ENCODE data around the gene MYH7B. TPM values are rescaled to one million over a fixed set of nuclear protein-coding genes. Genes with fewer than 3 reads are reported as not detected.

The MYH7B gene
- total RNA-seq, 1 experiment from 2014 or later = not detected

GRCh38 chr20:34994509-34995131 lies 39.0 kb downstream of the MYH7B start:
- no peak overlapping the region for H3K4me2 ChIP-seq (ENCODE audit: low read depth, low read length, poor library complexity, severe bottlenecking)
- H3K9me3 ChIP-seq (ENCODE audit: low read length) = no peaks in the 10 kb centered on the region
- no peak overlapping the region for H3K27ac ChIP-seq (ENCODE audit: low read length)
- H3K4me1 ChIP-seq (ENCODE audit: low read length) = no peaks in the 10 kb centered on the region
- H2AFZ ChIP-seq (ENCODE audit: low read length) = no peak overlapping the region
- H3K36me3 ChIP-seq (ENCODE audit: insufficient read depth, low read length) = no peaks in the 10 kb centered on the region
- DNase-seq = no peak
- H3K9me2 ChIP-seq (replicated peaks; ENCODE audit: insufficient read depth, low read length) = no peaks in the 10 kb centered on the region
- no peaks in the 10 kb centered on the region for H3K27me3 ChIP-seq (ENCODE audit: low read length)
- no peaks in the 10 kb centered on the region for H3K79me2 ChIP-seq (ENCODE audit: low read length)
- H3K4me3 ChIP-seq (ENCODE audit: low read length) = no peak overlapping the region
- H4K20me1 ChIP-seq (ENCODE audit: insufficient read depth, low read depth, low read length) = no peaks in the 10 kb centered on the region
- no peak overlapping the region for H3K9ac ChIP-seq (ENCODE audit: low read length)

- Histone ChIP-seq H4K20me1 (ENCODE audit: insufficient read depth, low read depth, low read length) (no peaks in the 10 kb centered on the region), H3K27me3 (ENCODE audit: low read length) (no peaks in the 10 kb centered on the region), H3K27ac (ENCODE audit: low read length) (no peak overlapping the region), H3K79me2 (ENCODE audit: low read length) (no peaks in the 10 kb centered on the region), H2AFZ (ENCODE audit: low read length) (no peak overlapping the region), H3K36me3 (ENCODE audit: insufficient read depth, low read length) (no peaks in the 10 kb centered on the region), H3K4me1 (ENCODE audit: low read length) (no peaks in the 10 kb centered on the region), H3K4me3 (ENCODE audit: low read length) (no peak overlapping the region), H3K9me2 (replicated peaks; ENCODE audit: insufficient read depth, low read length) (no peaks in the 10 kb centered on the region), H3K4me2 (ENCODE audit: low read depth, low read length, poor library complexity, severe bottlenecking) (no peak overlapping the region), H3K9me3 (ENCODE audit: low read length) (no peaks in the 10 kb centered on the region), H3K9ac (ENCODE audit: low read length) (no peak overlapping the region)
- no peak for DNase-seq
Measured at GRCh38 chr20:34995192-34995591, 39.5 kb downstream of the MYH7B start.

- Histone ChIP-seq H3K36me3 (ENCODE audit: insufficient read depth, low read length) (no peaks in the 10 kb centered on the region), H3K79me2 (ENCODE audit: low read length) (no peaks in the 10 kb centered on the region), H3K27ac (ENCODE audit: low read length) (no peak overlapping the region), H2AFZ (ENCODE audit: low read length) (no peak overlapping the region), H4K20me1 (ENCODE audit: insufficient read depth, low read depth, low read length) (no peaks in the 10 kb centered on the region), H3K27me3 (ENCODE audit: low read length) (no peaks in the 10 kb centered on the region), H3K4me3 (ENCODE audit: low read length) (no peak overlapping the region), H3K4me1 (ENCODE audit: low read length) (peaks cover 1% of the 10 kb centered on the region; the same call in 1 of the 2 replicates), H3K9me2 (replicated peaks; ENCODE audit: insufficient read depth, low read length) (no peaks in the 10 kb centered on the region), H3K9ac (ENCODE audit: low read length) (no peak overlapping the region), H3K9me3 (ENCODE audit: low read length) (no peaks in the 10 kb centered on the region), H3K4me2 (ENCODE audit: low read depth, low read length, poor library complexity, severe bottlenecking) (no peak overlapping the region)
- no peak for DNase-seq
Measured at GRCh38 chr20:34995696-34996095, 40.0 kb downstream of the MYH7B start.

GRCh38 chr20:34996243-34997028 lies 40.8 kb downstream of the MYH7B start:
- Histone ChIP-seq H3K36me3 (ENCODE audit: insufficient read depth, low read length) (no peaks in the 10 kb centered on the region), H3K4me3 (ENCODE audit: low read length) (no peak overlapping the region), H3K9me2 (replicated peaks; ENCODE audit: insufficient read depth, low read length) (no peaks in the 10 kb centered on the region), H3K27ac (ENCODE audit: low read length) (no peak overlapping the region), H3K4me1 (ENCODE audit: low read length) (peaks cover 4% of the 10 kb centered on the region; the same call in 1 of the 2 replicates), H3K9ac (ENCODE audit: low read length) (no peak overlapping the region), H2AFZ (ENCODE audit: low read length) (no peak overlapping the region), H3K9me3 (ENCODE audit: low read length) (no peaks in the 10 kb centered on the region), H3K79me2 (ENCODE audit: low read length) (no peaks in the 10 kb centered on the region), H4K20me1 (ENCODE audit: insufficient read depth, low read depth, low read length) (no peaks in the 10 kb centered on the region), H3K27me3 (ENCODE audit: low read length) (no peaks in the 10 kb centered on the region), H3K4me2 (ENCODE audit: low read depth, low read length, poor library complexity, severe bottlenecking) (no peak overlapping the region)
- no peak for DNase-seq

- no peak for DNase-seq
- H3K27me3 ChIP-seq (ENCODE audit: low read length) = no peaks in the 10 kb centered on the region
- H3K4me2 ChIP-seq (ENCODE audit: low read depth, low read length, poor library complexity, severe bottlenecking) = no peak overlapping the region
- H2AFZ ChIP-seq (ENCODE audit: low read length) = no peak overlapping the region
- H3K4me3 ChIP-seq (ENCODE audit: low read length) = no peak overlapping the region
- H4K20me1 ChIP-seq (ENCODE audit: insufficient read depth, low read depth, low read length) = no peaks in the 10 kb centered on the region
- no peak overlapping the region for H3K27ac ChIP-seq (ENCODE audit: low read length)
- peaks cover 4% of the 10 kb centered on the region; the same call in 1 of the 2 replicates for H3K4me1 ChIP-seq (ENCODE audit: low read length)
- no peaks in the 10 kb centered on the region for H3K9me3 ChIP-seq (ENCODE audit: low read length)
- H3K9me2 ChIP-seq (replicated peaks; ENCODE audit: insufficient read depth, low read length) = no peaks in the 10 kb centered on the region
- no peaks in the 10 kb centered on the region for H3K36me3 ChIP-seq (ENCODE audit: insufficient read depth, low read length)
- no peaks in the 10 kb centered on the region for H3K79me2 ChIP-seq (ENCODE audit: low read length)
- no peak overlapping the region for H3K9ac ChIP-seq (ENCODE audit: low read length)
Measured at GRCh38 chr20:34997131-34997561, 41.5 kb downstream of the MYH7B start.

GRCh38 chr20:34997774-34998173 lies 42.1 kb downstream of the MYH7B start:
- no peaks in the 10 kb centered on the region for H3K36me3 ChIP-seq (ENCODE audit: insufficient read depth, low read length)
- no peaks in the 10 kb centered on the region for H3K27me3 ChIP-seq (ENCODE audit: low read length)
- no peaks in the 10 kb centered on the region for H3K9me2 ChIP-seq (replicated peaks; ENCODE audit: insufficient read depth, low read length)
- no peak overlapping the region for H3K9ac ChIP-seq (ENCODE audit: low read length)
- H3K4me2 ChIP-seq (ENCODE audit: low read depth, low read length, poor library complexity, severe bottlenecking) = no peak overlapping the region
- no peaks in the 10 kb centered on the region for H4K20me1 ChIP-seq (ENCODE audit: insufficient read depth, low read depth, low read length)
- no peak overlapping the region for H2AFZ ChIP-seq (ENCODE audit: low read length)
- no peaks in the 10 kb centered on the region for H3K79me2 ChIP-seq (ENCODE audit: low read length)
- peaks cover 4% of the 10 kb centered on the region; the same call in 1 of the 2 replicates for H3K4me1 ChIP-seq (ENCODE audit: low read length)
- H3K9me3 ChIP-seq (ENCODE audit: low read length) = no peaks in the 10 kb centered on the region
- no peak for DNase-seq
- no peak overlapping the region for H3K4me3 ChIP-seq (ENCODE audit: low read length)
- H3K27ac ChIP-seq (ENCODE audit: low read length) = no peak overlapping the region

- Histone ChIP-seq H3K4me2 (ENCODE audit: low read depth, low read length, poor library complexity, severe bottlenecking) (no peak overlapping the region), H3K27me3 (ENCODE audit: low read length) (no peaks in the 10 kb centered on the region), H3K79me2 (ENCODE audit: low read length) (no peaks in the 10 kb centered on the region), H3K9me2 (replicated peaks; ENCODE audit: insufficient read depth, low read length) (no peaks in the 10 kb centered on the region), H3K27ac (ENCODE audit: low read length) (no peak overlapping the region), H3K4me1 (ENCODE audit: low read length) (peaks cover 4% of the 10 kb centered on the region; the same call in 1 of the 2 replicates), H2AFZ (ENCODE audit: low read length) (no peak overlapping the region), H4K20me1 (ENCODE audit: insufficient read depth, low read depth, low read length) (no peaks in the 10 kb centered on the region), H3K36me3 (ENCODE audit: insufficient read depth, low read length) (no peaks in the 10 kb centered on the region), H3K9ac (ENCODE audit: low read length) (no peak overlapping the region), H3K4me3 (ENCODE audit: low read length) (no peak overlapping the region), H3K9me3 (ENCODE audit: low read length) (no peaks in the 10 kb centered on the region)
- no peak for DNase-seq
Measured at GRCh38 chr20:34998331-34998950, 42.8 kb downstream of the MYH7B start.

GRCh38 chr20:34999021-34999451 lies 43.4 kb downstream of the MYH7B start:
- Histone ChIP-seq H3K79me2 (ENCODE audit: low read length) (no peaks in the 10 kb centered on the region), H3K4me2 (ENCODE audit: low read depth, low read length, poor library complexity, severe bottlenecking) (no peak overlapping the region), H3K4me1 (ENCODE audit: low read length) (peaks cover 4% of the 10 kb centered on the region; the same call in 1 of the 2 replicates), H3K36me3 (ENCODE audit: insufficient read depth, low read length) (no peaks in the 10 kb centered on the region), H3K27me3 (ENCODE audit: low read length) (no peaks in the 10 kb centered on the region), H3K9me2 (replicated peaks; ENCODE audit: insufficient read depth, low read length) (no peaks in the 10 kb centered on the region), H3K4me3 (ENCODE audit: low read length) (no peak overlapping the region), H4K20me1 (ENCODE audit: insufficient read depth, low read depth, low read length) (no peaks in the 10 kb centered on the region), H3K9ac (ENCODE audit: low read length) (no peak overlapping the region), H3K27ac (ENCODE audit: low read length) (no peak overlapping the region), H2AFZ (ENCODE audit: low read length) (no peak overlapping the region), H3K9me3 (ENCODE audit: low read length) (no peaks in the 10 kb centered on the region)
- no peak for DNase-seq
